HG03139 (cell line): ENCODE results near the gene FAM89B.

Source experiments
- ATAC-seq: cut with Tn5 transposase; IDR thresholded peaks from one replicate; pipeline ENCODE4 v1.9.1; 2021; ENCODE audit not compliant: unreplicated experiment

Gene FAM89B

GRCh38 chr11:65573391-65574079, 1.2 kb downstream of the FAM89B start:
- no peak for ATAC-seq

DNA sequence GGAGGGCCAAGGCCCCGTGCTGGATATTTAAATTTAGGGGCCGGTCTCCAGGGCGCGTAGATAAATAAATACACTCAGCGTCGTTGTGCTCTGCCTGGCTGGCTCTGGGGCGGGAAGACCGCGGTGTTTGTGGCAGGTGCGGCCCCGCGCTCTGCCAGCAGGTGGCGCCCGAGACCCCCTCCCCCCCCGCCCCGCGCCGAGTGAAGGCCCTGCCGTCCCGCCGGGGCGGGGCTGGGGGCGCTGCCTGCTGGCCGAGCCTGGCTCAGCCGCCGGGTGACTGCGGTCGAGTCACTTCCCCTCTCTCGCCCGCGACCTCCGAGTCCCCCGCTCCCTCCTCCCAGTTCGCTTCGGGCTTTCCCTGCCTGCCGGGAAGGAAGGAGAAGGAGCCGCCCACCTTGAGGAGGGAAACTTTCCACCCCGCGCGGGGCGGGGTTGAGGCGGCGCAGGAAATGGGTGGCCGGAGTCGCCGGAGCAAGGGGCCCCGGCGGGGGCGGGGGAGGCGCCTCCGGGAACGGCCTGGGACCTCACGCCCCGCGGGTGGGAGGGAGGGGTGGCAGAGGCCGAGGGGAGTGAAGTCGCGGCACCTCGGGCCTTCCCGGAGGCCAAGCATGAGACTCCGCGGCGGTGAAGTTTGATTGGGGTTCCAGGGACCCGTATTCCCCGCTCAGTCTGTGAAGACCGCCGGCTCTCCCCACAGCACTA, 1.9 kb downstream of the FAM89B start:
- ATAC-seq, result peak; percentile 27

DNA sequence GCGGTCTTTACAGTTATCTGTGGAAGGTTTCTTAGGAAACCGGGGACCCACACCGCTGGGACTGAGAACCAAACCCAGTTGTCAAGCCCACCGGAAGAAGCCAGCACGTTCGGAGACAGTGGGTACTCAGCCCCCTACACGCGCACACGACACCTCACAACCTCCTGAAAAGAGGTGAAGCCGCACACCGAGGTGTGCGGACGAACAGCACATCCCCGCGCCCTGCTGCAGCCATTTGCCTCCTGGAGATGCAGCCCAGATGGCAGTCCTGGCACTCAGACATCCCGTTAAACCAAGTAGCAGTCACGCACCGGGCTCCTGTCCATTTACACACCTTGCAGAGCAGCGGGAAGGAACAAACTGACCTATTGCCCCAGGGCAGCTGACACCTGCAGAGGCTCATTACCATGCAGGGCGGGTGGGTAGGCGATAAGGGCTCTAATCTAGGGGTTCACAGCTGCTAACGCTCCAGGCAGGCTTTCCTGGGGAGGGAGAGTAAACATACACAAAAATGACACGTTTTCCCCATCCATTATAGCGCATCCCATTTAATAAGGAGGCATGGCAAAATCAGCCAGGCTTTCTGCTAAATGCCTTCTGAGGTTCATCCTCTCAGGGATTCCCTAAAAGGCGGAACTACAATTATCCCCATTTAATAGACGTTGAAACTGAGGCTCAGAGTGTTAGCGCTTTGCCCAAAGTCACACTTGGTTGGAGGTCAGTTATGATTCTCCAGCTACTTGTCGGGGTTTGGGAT, 2.7 kb downstream of the FAM89B start:
- no peak for ATAC-seq

DNA sequence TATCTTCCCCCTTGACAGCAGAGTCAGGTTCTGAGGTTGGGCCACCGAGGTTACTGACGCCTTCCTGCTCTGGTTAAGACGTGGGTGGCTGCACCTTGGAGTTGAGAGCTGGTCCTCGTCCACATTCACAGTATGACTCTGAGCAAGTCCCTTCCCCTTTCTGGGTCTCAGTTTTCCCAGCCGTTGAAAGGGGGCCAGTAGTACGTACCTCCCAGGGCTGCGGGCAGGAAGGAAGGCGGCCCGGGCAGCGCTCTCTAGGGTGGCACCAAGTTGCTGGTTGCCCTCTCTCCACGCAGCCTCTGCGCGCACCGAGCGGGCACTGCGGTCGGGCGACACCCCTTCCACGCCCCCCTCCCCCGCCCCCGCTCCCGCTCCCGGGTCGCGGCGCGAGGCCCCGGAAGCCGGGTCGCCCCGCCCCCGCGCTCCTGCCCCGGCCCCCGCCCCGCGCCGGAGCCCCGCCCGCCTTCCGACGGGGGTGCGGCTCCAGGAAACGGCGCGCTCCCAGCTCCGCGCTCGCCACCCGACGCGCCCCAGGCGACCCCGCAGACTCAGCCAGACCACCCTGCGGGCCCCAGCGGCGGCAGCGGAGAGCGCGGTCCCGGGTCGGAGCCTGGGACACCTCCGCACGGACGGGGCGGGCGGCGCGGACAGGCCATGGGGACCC, 3.4 kb downstream of the FAM89B start, which contains the start of gene EHBP1L1:
EHBP1L1 (plus strand) TSS at position 486 of the 664 bp plus-strand sequence. CDS start 250 bp downstream, outside the sequence.
- no peak for ATAC-seq

GRCh38 chr11:65576232-65576866, 4.0 kb downstream of the FAM89B start:
- ATAC-seq, result no peak

- no peak for ATAC-seq
Measured at GRCh38 chr11:65576867-65577755, 4.8 kb downstream of the FAM89B start.

GRCh38 chr11:65577756-65578109, 5.4 kb downstream of the FAM89B start:
- no peak for ATAC-seq

DNA sequence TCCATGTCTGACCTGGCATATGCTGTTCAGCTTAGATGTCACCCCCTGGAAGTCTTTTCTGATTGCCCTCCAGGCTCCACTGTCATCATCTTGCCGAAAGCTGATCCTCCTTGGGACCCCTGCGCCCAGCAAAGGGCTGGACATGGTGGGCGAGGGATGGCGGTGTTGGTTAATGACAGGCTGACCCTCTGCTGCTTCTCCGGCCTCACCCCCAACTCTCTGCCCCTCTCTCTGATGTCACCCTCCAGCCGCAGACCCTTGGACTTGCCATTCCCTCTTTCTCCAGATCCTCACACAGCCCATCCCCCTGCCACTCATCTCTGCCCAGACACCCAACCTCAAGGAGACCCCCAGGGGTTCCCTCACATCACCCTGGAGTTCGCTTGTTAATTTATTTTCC, 5.8 kb downstream of the FAM89B start:
- ATAC-seq, result no peak

DNA sequence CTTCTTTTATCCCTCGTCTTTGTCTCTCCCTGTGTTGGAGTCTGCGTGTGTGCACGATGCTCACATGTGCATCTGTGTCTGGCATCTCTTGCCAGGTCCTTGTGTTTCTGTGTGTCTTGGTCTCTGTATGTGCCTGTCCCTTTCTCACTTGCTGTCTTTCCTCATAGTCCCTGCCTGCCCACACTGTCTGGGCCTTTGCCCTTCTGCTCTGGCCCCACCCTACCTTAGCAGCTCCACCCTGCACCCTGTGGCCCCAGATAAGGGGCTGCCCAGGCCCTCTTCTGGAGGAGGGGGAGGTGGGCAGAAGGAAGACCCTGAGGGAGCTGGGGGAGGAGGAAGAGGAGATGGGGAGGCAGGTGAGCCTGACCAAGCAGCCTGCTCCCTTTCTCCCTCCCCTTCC, 6.3 kb downstream of the FAM89B start:
- no peak for ATAC-seq

DNA sequence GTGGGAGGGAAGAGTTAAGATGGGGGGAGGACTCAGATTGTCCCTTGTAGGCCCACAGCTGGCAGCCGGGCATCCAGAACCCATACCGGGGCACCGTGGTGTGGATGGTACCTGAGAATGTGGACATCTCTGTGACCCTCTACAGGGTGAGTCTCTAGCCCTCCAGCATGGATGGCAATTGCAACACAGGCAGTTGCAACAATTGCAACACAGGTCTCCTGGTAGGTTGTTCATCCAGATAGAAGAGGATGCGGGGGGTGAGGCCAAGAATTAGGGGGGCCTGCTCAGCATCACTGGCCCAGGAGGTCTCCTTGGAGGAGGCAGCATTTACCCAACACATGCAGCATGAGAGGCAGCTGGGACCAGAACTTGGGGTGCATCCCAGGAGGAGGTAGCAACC, 7.0 kb downstream of the FAM89B start:
- no peak for ATAC-seq

DNA sequence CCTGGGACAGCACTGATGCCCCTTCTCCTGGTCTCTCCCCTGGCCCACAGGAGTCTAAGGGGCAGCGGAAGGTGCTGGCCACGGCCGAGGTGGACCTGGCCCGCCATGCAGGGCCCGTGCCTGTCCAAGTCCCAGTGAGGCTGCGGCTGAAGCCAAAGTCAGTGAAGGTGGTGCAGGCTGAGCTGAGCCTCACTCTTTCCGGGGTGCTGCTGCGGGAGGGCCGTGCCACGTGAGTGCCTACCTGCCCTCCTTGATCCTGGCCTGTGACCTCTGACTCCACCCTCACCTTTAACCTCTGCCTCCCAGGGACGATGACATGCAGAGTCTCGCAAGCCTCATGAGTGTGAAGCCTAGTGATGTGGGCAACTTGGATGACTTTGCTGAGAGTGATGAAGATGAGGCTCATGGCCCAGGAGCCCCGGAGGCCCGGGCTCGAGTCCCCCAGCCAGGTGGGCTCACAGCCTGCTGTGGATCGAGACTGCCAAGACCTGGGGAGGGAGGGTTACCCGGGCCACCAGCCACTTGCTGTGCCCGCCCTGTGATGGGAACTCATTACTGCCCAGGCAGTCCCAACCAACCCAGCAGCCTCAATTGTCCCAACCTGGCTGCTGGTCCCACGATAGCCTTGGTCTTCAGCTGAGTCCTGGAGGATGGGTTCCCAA, 7.8 kb downstream of the FAM89B start:
- no peak for ATAC-seq

DNA sequence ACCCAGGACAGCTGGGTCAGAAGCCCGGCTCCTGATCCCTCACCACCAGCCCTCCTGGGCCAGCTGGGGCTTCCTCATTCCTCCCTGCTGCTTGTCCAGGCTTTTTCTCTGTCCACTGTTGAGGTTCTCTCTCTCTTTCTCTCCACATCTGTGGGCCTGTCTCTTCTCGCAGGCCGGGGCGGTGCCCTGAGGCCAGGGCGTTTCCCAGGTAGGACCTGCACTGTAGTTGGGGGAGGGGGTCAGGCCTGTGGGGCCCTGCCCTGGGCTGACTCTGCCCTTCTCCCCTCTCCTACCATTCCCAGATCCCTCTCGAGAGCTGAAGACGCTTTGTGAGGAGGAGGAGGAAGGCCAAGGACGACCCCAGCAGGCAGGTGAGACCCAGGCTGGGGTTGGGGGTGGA, 8.4 kb downstream of the FAM89B start:
- ATAC-seq, result no peak

GRCh38 chr11:65581928-65582327, 9.6 kb downstream of the FAM89B start:
- ATAC-seq, result no peak

DNA sequence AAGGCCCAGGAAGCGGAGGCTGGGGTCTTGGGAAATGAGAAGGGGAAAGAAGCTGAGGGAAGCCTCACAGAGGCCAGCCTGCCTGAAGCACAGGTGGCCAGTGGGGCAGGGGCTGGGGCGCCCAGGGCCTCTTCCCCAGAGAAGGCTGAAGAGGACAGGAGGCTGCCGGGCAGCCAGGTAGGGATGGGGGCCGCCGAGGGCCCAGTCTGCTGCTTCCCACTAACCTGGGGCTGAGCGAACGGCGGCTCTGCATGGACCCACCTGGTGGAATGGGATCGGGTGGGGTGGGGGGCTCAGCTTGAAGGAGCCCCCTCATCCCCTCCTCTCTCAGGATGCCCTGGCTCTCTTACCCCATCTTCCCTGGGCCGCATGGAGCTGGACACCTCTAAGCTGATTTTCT, 11.3 kb downstream of the FAM89B start:
- no peak for ATAC-seq

DNA sequence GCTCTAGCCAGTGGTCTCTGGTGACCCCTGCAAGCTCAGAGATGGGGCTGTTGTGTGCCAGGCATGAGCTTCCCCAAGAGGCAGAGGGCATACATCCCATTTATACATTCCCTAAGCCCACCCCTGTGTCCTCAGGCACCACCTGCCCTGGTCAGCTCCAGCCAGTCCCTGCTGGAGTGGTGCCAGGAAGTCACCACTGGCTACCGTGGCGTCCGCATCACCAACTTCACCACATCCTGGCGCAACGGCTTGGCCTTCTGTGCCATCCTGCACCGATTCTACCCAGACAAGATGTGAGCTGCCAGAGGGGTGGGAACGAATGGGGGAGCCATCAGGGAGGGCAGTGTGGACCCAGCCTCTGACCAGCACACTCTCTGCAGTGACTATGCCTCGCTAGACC, 11.8 kb downstream of the FAM89B start:
- no peak for ATAC-seq

DNA sequence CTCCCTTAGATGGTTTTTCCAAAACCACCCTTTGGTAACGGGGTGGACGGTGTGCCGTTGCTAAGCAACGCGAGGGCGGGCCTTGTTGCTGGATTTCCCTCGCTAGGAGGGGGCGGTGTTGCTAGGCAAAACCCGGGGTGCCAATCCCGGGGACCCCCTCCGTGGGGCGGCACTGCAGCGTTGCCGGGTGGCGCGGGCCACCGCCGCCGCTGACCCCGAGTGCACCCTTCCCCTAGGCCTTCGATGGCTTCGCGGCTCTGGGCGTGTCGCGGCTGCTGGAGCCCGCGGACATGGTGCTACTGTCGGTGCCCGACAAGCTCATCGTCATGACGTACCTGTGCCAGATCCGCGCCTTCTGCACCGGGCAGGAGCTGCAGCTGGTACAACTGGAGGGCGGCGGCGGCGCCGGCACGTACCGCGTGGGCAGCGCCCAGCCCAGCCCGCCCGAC, 12.4 kb downstream of the FAM89B start:
- ATAC-seq, result no peak

- no peak for ATAC-seq
Measured at GRCh38 chr11:65585396-65586246, 13.3 kb downstream of the FAM89B start.

DNA sequence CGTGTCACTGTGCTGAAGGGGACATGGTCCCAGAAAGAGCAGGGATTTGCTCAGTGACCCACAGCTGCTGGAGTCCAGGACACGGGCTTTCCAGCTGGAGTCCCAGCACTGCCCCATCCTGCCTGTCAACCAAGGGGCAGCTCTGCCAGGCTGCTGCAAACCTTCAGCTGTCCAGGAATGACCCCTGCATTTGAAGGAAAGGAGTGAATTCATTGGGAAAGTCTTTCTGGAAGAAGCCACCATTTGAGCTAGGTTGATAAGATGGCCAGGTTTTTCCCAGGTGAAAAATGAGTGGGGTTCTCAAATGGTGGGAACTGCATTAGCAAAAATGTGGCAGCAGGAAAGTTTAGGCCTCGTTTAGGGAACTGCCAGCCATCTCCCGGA, 13.9 kb downstream of the FAM89B start:
- ATAC-seq, result no peak

DNA sequence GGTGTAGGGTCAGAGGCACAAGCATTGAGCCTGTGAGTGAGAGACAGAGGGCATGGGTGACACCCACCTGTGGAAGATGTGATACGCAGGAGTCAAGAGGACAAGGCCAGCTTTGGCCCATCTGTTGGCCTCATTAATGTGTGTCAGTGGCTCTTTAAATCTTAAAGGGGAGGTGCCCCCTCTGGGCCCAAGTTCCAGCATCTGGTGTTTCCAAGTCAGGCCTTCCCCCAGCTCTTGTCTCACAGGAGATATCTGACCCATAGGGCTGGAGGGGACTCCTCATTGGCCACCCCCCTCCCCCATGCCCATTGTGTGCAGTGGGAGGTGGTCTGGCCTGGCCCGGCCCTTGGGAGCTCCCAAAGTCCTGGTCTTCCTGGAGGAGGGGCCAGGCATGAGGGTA, 14.3 kb downstream of the FAM89B start:
- no peak for ATAC-seq
